BLaER1 treated with 17β-estradiol and CSF1 and Interleukin-3, amounts not matched to agents 10 nM and 100 nM (cell line): ENCODE data around the gene ELMO1.

Experiments used
- H3K27ac ChIP-seq, 11 experiments: shearing (Covaris generic); formaldehyde crosslinking; 2 replicates each; pipeline ENCODE4 v1.8.1; 2022
- H3K27me3 ChIP-seq, 11 experiments: shearing (Covaris generic); formaldehyde crosslinking; 2 replicates each; pipeline ENCODE4 v1.8.1; 2022
- H3K36me3 ChIP-seq, 11 experiments: shearing (Covaris generic); formaldehyde crosslinking; 2 replicates each; pipeline ENCODE4 v1.8.1; 2022
- H3K4me1 ChIP-seq, 10 experiments: shearing (Covaris generic); formaldehyde crosslinking; 2 replicates each; pipeline ENCODE4 v1.8.1; 2022
- H3K4me2 ChIP-seq, 11 experiments: shearing (Covaris generic); formaldehyde crosslinking; 2 replicates each; pipeline ENCODE4 v1.8.1; 2022
- H3K4me3 ChIP-seq, 10 experiments: shearing (Covaris generic); formaldehyde crosslinking; 2 replicates each; pipeline ENCODE4 v1.8.1; 2022
- H3K9ac ChIP-seq, 11 experiments: shearing (Covaris generic); formaldehyde crosslinking; 2 replicates each; pipeline ENCODE4 v1.8.1; 2022
- H3K9me3 ChIP-seq, 11 experiments: shearing (Covaris generic); formaldehyde crosslinking; replicated peaks in 1 of 11; 2 replicates each; pipeline ENCODE4 v1.8.1; 2022
- H4K20me1 ChIP-seq, 11 experiments: shearing (Covaris generic); formaldehyde crosslinking; 2 replicates each; pipeline ENCODE4 v1.8.1; 2022
- Cebpa-rat ChIP-seq, 11 experiments: shearing (Covaris generic); IDR thresholded peaks; 2 replicates each; pipeline ENCODE4 v1.8.1; 2022

Gene ELMO1

GRCh38 chr7:37371755-37372154 is 76.9 kb downstream of the ELMO1 start:
- Histone ChIP-seq H3K36me3 (peaks cover 4 to 20% (median 15%) of the 10 kb centered on the region in 11 experiments; a peak in 18 of 22 replicates), H3K4me2 (no peak overlapping the region), H3K27me3 (no peaks in the 10 kb centered on the region), H3K9me3 (peaks cover 18 to 29% (median 21%) of the 10 kb centered on the region in 11 experiments), H3K9ac (no peak overlapping the region), H3K4me3 (no peak overlapping the region), H4K20me1 (peaks cover 0 to 11% (median 0%) of the 10 kb centered on the region in 11 experiments; a peak in 2 of 22 replicates), H3K27ac (no peak overlapping the region), H3K4me1 (no peaks in the 10 kb centered on the region)
- TF ChIP-seq Cebpa-rat (IDR thresholded peaks at IDR 0.05) = no peak

- Histone ChIP-seq H3K27ac (no peak overlapping the region), H3K4me2 (no peak overlapping the region), H3K27me3 (no peaks in the 10 kb centered on the region), H3K9ac (no peak overlapping the region), H3K36me3 (peaks cover 0 to 2% (median 0%) of the 10 kb centered on the region in 11 experiments; a peak in 3 of 22 replicates), H4K20me1 (peaks cover 0 to 11% (median 0%) of the 10 kb centered on the region in 11 experiments; a peak in 2 of 22 replicates), H3K4me1 (no peaks in the 10 kb centered on the region), H3K9me3 (peaks cover 0 to 11% (median 3%) of the 10 kb centered on the region in 11 experiments; a peak in 14 of 22 replicates), H3K4me3 (no peak overlapping the region)
- TF ChIP-seq Cebpa-rat (IDR thresholded peaks at IDR 0.05) = no peak
These were observed 78.8 kb downstream of the ELMO1 start for GRCh38 chr7:37369906-37370305.

- no peak for TF ChIP-seq Cebpa-rat (IDR thresholded peaks at IDR 0.05)
These were observed 80.1 kb downstream of the ELMO1 start for GRCh38 chr7:37368540-37368939.

GRCh38 chr7:37367010-37367409 is 81.7 kb downstream of the ELMO1 start:
- no peaks in the 10 kb centered on the region for H3K36me3 ChIP-seq
- TF ChIP-seq Cebpa-rat (IDR thresholded peaks at IDR 0.05) = no peak
- H3K4me1 ChIP-seq = no peaks in the 10 kb centered on the region
- peaks cover 0 to 15% (median 0%) of the 10 kb centered on the region in 11 experiments; a peak in 3 of 22 replicates for H4K20me1 ChIP-seq
- no peak overlapping the region for H3K4me3 ChIP-seq
- no peak overlapping the region for H3K4me2 ChIP-seq
- H3K27me3 ChIP-seq = no peaks in the 10 kb centered on the region
- H3K9me3 ChIP-seq = no peaks in the 10 kb centered on the region
- H3K27ac ChIP-seq = no peak overlapping the region
- H3K9ac ChIP-seq = no peak overlapping the region

More at GRCh38 chr7:37368540-37368939, 80.1 kb downstream of the ELMO1 start:
- Histone ChIP-seq H3K27me3 (no peaks in the 10 kb centered on the region), H4K20me1 (peaks cover 0 to 11% (median 0%) of the 10 kb centered on the region in 11 experiments; a peak in 3 of 22 replicates), H3K9ac (no peak overlapping the region), H3K4me2 (no peak overlapping the region), H3K27ac (no peak overlapping the region), H3K36me3 (no peaks in the 10 kb centered on the region), H3K4me1 (no peaks in the 10 kb centered on the region), H3K9me3 (no peaks in the 10 kb centered on the region), H3K4me3 (no peak overlapping the region)

GRCh38 chr7:37366445-37366844 is 82.2 kb downstream of the ELMO1 start:
- Histone ChIP-seq H4K20me1 (peaks cover 0 to 12% (median 0%) of the 10 kb centered on the region in 11 experiments; a peak in 3 of 22 replicates), H3K27me3 (no peaks in the 10 kb centered on the region), H3K4me2 (no peak overlapping the region), H3K9ac (no peak overlapping the region), H3K27ac (no peak overlapping the region), H3K4me3 (no peak overlapping the region), H3K9me3 (no peaks in the 10 kb centered on the region), H3K4me1 (no peaks in the 10 kb centered on the region), H3K36me3 (no peaks in the 10 kb centered on the region)
- TF ChIP-seq Cebpa-rat (IDR thresholded peaks at IDR 0.05) = no peak

- Histone ChIP-seq H3K4me1 (no peaks in the 10 kb centered on the region), H3K27me3 (no peaks in the 10 kb centered on the region), H3K4me2 (no peak overlapping the region), H3K4me3 (no peak overlapping the region), H3K9me3 (no peaks in the 10 kb centered on the region), H3K9ac (no peak overlapping the region), H3K27ac (no peak overlapping the region), H3K36me3 (no peaks in the 10 kb centered on the region), H4K20me1 (peaks cover 0 to 12% (median 0%) of the 10 kb centered on the region in 11 experiments; a peak in 3 of 22 replicates)
- no peak for TF ChIP-seq Cebpa-rat (IDR thresholded peaks at IDR 0.05)
These were observed 83.3 kb downstream of the ELMO1 start for GRCh38 chr7:37365405-37365804.

- Histone ChIP-seq H3K27ac (no peak overlapping the region), H4K20me1 (peaks cover 0 to 12% (median 0%) of the 10 kb centered on the region in 11 experiments; a peak in 3 of 22 replicates), H3K4me2 (no peak overlapping the region), H3K9me3 (no peaks in the 10 kb centered on the region), H3K36me3 (no peaks in the 10 kb centered on the region), H3K4me3 (no peak overlapping the region), H3K27me3 (no peaks in the 10 kb centered on the region), H3K9ac (no peak overlapping the region), H3K4me1 (no peaks in the 10 kb centered on the region)
- no peak for TF ChIP-seq Cebpa-rat (IDR thresholded peaks at IDR 0.05)
These were observed 83.8 kb downstream of the ELMO1 start for GRCh38 chr7:37364856-37365255.

GRCh38 chr7:37363536-37364491 is 84.8 kb downstream of the ELMO1 start:
- H4K20me1 ChIP-seq = peaks cover 0 to 8% (median 0%) of the 10 kb centered on the region in 11 experiments; a peak in 2 of 22 replicates
- H3K9ac ChIP-seq = no peak overlapping the region
- H3K9me3 ChIP-seq = no peaks in the 10 kb centered on the region
- H3K4me2 ChIP-seq = no peak overlapping the region
- H3K4me3 ChIP-seq = no peak overlapping the region
- no peaks in the 10 kb centered on the region for H3K36me3 ChIP-seq
- no peak overlapping the region for H3K27ac ChIP-seq
- H3K27me3 ChIP-seq = no peaks in the 10 kb centered on the region
- no peak for TF ChIP-seq Cebpa-rat (IDR thresholded peaks at IDR 0.05)
- H3K4me1 ChIP-seq = no peaks in the 10 kb centered on the region

- Histone ChIP-seq H3K36me3 (no peaks in the 10 kb centered on the region), H3K4me1 (no peaks in the 10 kb centered on the region; a peak in 1 of 20 replicates), H3K27me3 (no peaks in the 10 kb centered on the region), H3K27ac (no peak overlapping the region), H3K9ac (no peak overlapping the region), H3K4me2 (no peak overlapping the region), H3K4me3 (no peak overlapping the region), H3K9me3 (no peaks in the 10 kb centered on the region), H4K20me1 (peaks cover 0 to 5% (median 0%) of the 10 kb centered on the region in 11 experiments; a peak in 1 of 22 replicates)
- TF ChIP-seq Cebpa-rat (IDR thresholded peaks at IDR 0.05) = no peak
These were observed 85.9 kb downstream of the ELMO1 start for GRCh38 chr7:37362802-37363201.
